GM12891 (cell line): ENCODE data around the gene RNF31.

ENCODE experiments used
- PAX5 ChIP-seq: IDR thresholded peaks from 2 replicates; pipeline ENCODE4 v1.6.1; 2011; ENCODE audit warnings: low read length, moderate library complexity, mild to moderate bottlenecking; ENCODE audit not compliant: insufficient read depth, severe bottlenecking
- POLR2A ChIP-seq: IDR thresholded peaks from 2 replicates; pipeline ENCODE4 v1.6.1; 2011; ENCODE audit warnings: low read depth, low read length, control low read depth
- POLR2AphosphoS5 ChIP-seq: IDR thresholded peaks from 2 replicates; pipeline ENCODE4 v1.6.1; 2011; ENCODE audit warnings: low read depth, low read length, control low read depth
- SPI1 ChIP-seq: IDR thresholded peaks from 2 replicates; pipeline ENCODE4 v1.6.1; 2011; ENCODE audit warnings: low read depth, low read length, control low read depth
- TAF1 ChIP-seq: IDR thresholded peaks from 2 replicates; pipeline ENCODE4 v1.6.1; 2011; ENCODE audit warnings: low read depth, low read length, control low read depth

DNA sequence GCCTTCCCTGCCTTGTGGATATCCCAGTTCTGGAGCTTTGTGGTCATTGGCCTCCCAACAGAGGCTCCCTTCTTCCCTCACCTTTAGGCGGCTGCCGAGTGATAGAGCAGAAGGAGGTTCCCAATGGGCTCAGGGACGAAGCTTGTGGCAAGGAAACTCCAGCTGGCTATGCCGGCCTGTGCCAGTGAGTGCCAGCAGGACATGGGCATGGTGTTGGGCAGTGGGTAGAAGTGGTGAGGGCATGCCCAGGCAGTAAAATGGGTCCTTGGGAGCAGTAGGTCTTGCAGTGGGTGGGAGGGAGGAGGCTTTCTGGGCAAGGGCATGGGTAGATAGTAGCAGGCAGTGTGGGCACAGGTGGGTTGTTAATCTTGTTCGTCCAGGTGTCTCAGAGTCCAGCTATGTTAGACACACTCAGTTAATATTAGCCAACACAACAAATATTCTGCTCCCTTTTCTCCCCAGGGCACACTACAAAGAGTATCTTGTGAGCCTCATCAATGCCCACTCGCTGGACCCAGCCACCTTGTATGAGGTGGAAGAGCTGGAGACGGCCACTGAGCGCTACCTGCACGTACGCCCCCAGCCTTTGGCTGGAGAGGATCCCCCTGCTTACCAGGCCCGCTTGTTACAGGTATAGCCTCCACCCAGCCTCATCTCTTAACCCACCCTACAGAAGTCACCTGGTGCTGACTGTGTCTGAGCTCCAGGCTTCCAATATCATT, 12.6 kb downstream of the RNF31 start:
- TF ChIP-seq POLR2A (0 out of 2 replicates have a peak, but pooled peaks have one; percentile 29), TAF1 (no peak), SPI1 (no peak), POLR2AphosphoS5 (no peak; the same call in 1 of the 2 replicates), PAX5 (no peak)
